Posterior vena cava (tissue), 2 donors: Measurements from ENCODE around the gene MT1E. TPM values are rescaled to one million over a fixed set of nuclear protein-coding genes. Genes with fewer than 3 reads are reported as not detected.
A peak's percentile ranks its signal among the peaks of the same experiment; 100 is the strongest.

ENCODE experiments used
- DNase-seq: peaks from one replicate; pipeline ENCODE4 v3.0.0-alpha.2; 2020; ENCODE audit warnings: low spot score
- intact Hi-C, 2 donors: fragments of 100-400 bp; cut with DNase I; formaldehyde crosslinking; loops; one replicate each; pipeline versions ENCODE4 v1.14.1 to v1.14.2; 2022 to 2023
- total RNA-seq, 2 donors: library from RNA; stranded (reverse); fragmentation: NEBNext Ultra II Directional; extraction: Animal tissue kit (Norgen Biotek cat#: 25700); gene quantifications; one replicate each; pipeline ENCODE4 v1.2.1, GENCODE V29; 2021
- donor health status: DM: yes; HTN: yes; CAD: no.
- donor health status: DM: yes; HTN: yes; CAD: no.

MT1E gene
- total RNA-seq, 2 donors from 2014 or later = 240 to 379 TPM

DNA sequence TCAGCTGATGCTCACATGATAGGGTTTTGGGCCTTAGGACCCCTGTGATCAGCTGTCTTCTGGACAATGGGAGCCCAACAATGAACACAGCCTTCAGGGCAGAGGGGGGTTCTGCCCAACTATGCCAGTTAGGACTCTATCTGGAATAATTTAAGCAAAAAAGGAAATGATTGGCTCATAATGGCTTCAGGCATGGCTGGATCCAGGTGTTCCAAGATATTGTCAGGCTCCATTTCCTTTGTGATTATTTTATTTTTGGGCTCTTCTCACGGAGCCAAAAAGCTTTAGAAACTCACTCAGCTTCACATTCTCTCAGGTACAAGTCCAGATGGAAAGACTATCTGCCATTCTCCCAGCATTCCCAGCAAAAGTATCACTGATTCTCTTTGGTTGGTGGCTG, 20.1 kb upstream of the MT1E start:
- DNase-seq = no peak
- intact Hi-C loops = no loop called here

DNA sequence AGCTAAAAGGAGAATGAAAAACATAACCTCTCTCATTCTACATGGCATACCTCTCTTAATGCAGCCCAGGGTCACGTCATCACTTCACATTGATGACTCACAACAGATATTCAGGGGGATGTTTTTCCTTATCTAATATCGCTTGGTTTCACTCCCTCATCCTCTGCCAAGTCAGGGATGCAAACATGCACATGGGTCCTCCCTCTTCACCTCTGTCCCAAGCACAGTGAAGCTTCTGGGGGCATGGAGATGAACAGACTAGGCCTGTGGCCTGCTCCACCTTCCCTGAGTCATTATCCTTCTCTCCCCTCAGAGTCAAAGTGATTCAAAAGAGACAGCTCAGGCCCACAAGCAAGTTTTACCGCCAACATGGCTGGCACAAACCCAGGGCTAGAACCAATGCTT, 19.5 kb upstream of the MT1E start:
- intact Hi-C loops = no loop called here
- DNase-seq = peak; percentile 90

DNA sequence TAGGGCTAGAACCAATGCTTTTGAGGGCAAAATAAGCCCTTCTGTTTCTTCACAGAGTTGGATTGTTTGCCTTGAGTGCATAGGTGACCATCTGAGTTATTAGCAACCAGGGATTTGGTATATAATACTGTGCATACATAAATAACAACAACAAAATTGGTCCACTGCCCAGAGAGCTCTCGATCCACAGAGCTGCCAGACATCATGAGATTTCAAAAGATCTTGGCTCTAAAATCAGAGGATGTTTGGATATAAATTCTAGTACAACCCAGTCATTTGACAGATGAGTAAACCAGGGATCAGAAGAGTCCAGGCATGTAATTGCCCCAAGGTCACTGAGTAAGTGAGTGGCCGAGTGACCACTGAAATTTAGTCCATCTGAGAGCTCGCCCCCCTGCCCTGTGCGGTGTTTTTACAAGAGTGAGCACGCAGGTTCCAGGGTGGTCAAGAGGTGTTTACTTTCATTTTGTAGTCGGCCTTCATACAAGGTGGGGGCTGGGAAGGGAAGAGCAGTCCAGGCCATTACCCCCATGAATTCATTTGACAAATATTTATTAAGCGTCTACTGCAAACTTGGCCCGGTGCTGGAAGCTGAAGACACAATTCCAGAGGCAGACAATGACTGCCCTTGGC, 19.0 kb upstream of the MT1E start:
- intact Hi-C loops = no loop called here
- DNase-seq = no peak

DNA sequence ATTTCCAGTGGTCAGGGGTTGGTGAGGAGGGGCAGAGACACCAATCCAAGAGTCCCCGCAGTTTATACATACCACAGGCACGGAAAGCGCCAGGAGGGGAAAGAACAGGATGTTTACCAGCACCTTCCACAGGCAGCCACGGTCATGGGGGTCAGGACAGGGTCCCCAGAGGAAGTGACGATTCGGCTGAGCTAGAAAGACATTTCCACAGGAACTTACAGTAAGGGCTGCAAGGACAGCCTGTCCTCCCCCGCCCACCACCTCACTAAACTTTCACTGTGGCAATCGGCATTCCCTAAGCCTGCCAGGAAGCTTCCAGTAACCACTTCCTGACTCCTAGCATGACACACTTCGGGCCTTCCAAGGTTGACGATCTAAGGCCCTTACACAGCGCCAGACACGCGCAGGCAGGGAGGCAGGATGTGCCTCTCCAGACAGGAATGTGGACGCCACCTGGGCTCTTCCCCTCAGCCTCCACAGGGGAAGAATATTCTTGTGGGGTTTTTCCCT, 18.4 kb upstream of the MT1E start:
- intact Hi-C loops = no loop called here
- peak; percentile 96 for DNase-seq

DNA sequence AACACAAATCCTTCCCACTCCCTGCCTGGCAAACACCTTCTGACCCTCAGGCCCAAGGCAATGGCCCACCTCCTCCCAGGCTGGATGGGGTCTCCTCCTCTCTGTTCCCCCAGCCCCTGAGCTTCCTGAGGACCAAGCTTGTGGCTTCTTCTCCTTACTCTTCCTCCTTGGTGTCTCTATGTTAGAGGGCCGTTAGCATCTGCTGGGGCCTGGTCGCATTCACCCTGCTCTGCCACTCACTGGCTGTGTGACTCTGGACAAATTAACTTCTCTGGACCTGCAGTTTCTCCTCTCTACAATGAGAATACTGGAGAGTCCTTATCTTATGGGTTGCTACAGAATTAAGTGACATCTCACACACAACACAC, 17.9 kb upstream of the MT1E start:
- DNase-seq = no peak
- intact Hi-C loops = no loop called here

DNA sequence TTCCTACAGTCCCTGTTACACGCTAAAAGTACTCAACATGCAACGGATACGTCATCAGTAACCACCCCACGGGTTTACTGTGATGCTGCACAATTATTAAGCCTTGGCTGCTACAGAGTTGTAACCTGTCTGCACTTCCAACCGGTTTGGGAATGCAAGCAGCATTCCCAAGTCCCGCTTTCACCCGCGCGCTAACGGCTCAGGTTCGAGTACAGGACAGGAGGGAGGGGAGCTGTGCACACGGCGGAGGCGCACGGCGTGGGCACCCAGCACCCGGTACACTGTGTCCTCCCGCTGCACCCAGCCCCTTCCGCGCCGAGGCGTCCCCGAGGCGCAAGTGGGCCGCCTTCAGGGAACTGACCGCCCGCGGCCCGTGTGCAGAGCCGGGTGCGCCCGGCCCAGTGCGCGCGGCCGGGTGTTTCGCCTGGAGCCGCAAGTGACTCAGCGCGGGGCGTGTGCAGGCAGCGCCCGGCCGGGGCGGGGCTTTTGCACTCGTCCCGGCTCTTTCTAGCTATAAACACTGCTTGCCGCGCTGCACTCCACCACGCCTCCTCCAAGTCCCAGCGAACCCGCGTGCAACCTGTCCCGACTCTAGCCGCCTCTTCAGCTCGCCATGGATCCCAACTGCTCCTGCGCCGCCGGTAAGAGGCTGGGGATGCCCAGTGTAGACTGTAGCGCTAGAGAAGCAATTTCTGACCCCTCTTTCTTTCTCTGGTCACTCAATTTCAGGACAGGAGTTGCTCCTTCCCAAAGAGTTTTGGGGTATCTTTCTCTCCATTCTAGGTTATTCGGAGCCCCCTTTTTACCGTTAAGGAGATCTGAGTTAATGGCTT, 17.3 kb upstream of the MT1E start, which contains the start of gene MT2A:
TSS of gene MT2A (plus strand) at position 542 of the 833 bp plus-strand sequence. CDS start at position 614, 72 bp downstream.
- DNase-seq = peak; percentile 99
- intact Hi-C loops = no loop called here

DNA sequence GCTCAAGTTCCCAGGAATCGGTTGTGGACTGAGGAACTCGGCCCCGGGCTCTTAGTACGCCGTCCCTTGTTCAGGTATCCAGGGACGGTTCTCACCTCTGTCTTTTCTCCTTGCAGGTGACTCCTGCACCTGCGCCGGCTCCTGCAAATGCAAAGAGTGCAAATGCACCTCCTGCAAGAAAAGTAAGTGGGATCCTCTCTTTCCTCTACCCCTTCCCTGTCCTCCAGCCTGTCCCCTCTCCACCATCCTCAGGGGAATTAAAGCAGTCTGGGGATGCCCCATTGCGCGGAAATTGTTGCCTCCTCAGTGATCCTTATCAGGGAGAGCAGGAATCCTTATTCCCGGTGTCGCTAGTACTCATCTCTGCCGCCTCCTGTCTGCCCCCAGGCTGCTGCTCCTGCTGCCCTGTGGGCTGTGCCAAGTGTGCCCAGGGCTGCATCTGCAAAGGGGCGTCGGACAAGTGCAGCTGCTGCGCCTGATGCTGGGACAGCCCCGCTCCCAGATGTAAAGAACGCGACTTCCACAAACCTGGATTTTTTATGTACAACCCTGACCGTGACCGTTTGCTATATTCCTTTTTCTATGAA, 16.6 kb upstream of the MT1E start:
- intact Hi-C loops = no loop called here
- DNase-seq = peak; percentile 82

DNA sequence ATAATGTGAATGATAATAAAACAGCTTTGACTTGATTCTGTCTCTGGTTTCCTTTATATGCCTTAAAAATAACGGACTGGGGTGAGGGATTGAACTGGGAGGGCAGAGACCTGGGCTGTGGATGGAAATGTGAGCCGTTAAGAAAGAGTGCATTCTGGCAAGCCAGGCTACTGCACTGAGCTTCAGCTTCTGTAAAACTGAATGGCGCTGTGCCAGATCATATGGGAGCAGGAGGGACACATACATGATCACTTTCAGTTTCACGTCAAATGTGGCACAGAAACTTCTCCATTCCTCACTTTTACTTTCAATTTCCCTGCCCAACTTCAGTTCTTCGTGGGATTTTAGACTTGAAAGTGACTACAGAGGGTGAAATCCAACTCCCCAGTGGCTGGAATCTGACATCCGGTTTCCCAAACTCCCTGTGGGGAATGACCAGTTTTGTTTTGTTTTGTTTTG, 16.1 kb upstream of the MT1E start:
- peak; percentile 89 for DNase-seq
- intact Hi-C loops = no loop called here

DNA sequence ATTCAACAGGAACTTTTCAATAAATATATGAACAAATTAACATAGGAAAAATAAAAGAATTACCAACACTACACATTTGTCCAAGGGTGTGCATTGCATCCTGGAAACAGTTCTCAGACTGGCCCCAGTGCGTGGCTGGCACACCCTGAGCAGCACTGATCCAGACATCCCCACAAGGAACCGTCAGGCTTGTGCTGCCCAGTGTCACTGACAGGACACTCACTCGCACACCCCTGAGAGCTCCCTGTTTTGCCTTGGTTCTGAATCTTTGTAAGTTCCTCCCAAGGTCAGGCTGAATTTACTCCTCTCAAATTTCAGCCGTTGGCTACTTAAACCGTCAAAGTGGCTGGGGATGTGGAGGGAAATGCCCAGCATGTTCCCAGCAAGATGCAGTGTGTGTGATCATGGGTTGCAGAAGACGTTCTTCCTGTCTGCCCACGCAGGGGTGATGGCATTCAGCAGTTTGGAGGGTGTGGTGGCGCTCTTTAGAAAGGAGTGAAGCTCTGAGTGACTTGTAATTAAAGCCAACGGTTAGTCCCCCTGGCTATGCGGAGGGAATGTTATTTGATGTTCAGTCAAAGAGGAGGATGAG, 15.5 kb upstream of the MT1E start:
- intact Hi-C loops = no loop called here
- DNase-seq = peak; percentile 90

DNA sequence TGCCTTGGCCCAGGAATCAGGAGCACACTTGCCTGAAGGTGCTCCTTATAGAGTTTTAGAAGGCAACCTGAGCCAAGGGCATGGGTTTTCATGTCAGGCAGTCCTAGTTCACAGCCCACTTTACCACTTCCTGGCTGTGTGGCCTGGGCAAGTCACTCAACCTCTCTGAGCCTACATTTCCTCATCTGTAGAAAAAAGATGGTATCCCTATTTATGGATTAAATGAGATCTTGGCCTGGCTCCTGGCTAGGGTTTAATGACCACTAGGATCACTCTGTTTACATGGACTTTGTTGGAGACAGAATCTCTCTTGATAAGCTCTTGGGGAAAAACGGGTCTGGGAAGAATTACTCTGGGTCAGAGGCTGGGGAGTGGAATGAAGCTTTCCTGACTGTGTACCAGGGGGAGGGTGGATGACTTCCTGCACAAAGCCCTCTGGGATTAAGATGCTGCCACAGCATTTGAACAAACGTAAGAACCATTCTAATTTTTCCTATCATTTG, 14.9 kb upstream of the MT1E start:
- DNase-seq = no peak
- intact Hi-C loops = no loop called here

DNA sequence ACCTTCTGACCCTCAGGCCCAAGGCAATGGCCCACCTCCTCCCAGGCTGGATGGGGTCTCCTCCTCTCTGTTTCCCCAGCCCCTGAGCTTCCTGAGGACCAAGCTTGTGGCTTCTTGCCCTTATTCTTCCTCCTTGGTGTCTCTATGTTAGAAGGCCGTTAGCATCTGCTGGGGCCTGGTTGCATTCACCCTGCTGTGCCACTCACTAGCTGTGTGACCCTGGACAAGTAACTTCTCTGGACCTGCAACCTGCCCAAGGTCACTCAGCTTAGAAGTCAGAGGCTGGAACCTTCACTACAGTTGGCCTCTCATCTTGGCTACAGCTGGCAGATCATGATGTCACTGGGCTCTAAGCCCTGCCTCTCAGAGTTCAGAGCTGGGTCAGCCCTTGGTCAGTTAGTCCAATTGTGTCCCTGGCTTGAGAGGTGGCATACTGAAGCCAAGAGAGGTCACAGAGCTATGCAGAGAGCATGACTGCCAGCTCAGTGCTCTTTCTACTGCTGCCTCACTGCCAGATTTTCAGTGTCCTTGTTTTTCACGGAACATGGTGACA, 14.2 kb upstream of the MT1E start:
- DNase-seq = peak; percentile 89

DNA sequence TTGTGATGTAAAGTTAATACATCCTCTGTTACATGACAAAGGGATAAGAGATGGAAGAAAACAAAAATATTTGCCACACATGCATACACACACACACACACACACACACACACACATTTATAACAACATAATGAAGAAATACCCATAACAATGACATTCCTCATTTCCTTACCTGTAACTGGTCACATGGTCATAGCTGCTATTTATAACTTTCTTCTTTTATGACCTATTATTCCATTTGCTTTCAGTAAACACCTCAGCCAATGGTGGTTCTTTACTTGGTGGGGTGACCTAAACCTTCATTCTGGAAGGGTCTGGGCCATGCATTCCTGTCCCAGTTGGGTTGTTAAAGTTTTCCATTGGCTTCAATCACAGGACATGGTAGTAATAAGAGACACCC, 11.9 kb upstream of the MT1E start:
- no peak for DNase-seq
- intact Hi-C loops = no loop called here

More for the DNA sequence above, 14.2 kb upstream of the MT1E start:
- intact Hi-C loops = no loop called here

DNA sequence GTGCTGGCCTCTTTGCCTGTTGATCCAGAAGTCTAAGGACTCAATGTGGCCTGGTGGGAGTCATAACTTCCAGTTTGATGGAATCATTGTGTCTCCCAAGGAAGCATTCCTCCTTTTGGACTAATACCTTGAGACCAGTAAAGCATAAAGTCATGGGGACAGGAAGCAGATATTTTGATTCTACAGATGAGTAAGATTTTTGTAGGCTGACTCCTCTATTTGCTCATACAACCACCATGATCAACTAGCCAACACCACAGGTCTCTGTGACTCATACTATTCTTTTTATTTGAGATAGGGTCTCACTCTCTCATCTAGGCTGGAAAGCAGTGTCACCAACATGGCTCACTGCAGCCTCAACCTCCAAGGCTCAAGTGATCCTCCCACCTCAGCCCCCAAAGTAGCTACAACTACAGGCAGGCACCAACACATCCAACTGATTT, 11.0 kb upstream of the MT1E start:
- no peak for DNase-seq
- intact Hi-C loops = no loop called here

DNA sequence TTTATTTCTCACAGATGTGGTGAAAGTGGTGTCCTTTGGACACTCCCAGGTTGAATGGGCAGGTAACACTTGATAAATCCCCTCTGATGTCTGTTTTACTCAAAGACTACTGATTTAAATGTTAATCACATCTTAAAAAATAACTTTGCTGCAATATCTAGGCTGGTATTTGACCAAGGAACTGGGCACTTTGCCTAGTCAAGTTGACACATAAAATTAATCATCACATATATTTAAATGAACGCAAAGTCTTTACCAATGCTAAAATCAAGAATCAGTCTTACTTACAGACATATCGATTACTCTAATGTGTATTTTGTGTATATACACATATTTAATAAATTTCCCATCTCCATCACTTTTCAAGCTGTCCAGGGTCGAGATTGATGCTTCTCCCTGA, 10.2 kb upstream of the MT1E start:
- intact Hi-C loops = no loop called here
- DNase-seq = no peak

DNA sequence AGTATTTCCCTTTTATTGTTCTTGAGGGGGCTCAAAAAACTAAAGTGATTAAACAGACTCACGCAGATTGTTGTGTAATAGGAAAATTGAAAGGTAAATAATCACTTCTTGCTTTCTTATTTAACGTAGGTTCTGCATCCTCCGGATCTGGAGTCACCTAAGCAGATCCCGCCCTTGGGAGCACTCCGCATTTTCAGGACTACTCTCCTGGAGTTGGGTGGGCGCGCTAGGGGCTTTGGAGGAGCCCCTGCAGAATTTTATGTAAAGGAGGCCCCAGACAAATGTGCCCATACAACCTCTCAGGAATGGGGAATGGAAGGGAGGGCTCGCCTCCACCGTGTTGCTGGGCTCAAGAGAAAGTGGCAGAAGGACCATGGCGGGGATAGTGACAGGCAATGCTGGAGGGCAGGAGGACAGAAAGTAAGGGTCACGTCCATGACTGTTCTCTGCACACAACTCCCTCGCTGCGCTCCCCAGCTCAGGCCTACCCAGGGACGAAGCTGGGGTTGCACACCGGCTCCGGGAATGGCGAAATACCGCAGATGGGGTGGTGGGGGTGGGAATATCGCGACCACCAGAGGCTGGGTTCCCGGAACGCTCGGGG, 8.9 kb upstream of the MT1E start:
- intact Hi-C loops = no loop called here
- DNase-seq = no peak

DNA sequence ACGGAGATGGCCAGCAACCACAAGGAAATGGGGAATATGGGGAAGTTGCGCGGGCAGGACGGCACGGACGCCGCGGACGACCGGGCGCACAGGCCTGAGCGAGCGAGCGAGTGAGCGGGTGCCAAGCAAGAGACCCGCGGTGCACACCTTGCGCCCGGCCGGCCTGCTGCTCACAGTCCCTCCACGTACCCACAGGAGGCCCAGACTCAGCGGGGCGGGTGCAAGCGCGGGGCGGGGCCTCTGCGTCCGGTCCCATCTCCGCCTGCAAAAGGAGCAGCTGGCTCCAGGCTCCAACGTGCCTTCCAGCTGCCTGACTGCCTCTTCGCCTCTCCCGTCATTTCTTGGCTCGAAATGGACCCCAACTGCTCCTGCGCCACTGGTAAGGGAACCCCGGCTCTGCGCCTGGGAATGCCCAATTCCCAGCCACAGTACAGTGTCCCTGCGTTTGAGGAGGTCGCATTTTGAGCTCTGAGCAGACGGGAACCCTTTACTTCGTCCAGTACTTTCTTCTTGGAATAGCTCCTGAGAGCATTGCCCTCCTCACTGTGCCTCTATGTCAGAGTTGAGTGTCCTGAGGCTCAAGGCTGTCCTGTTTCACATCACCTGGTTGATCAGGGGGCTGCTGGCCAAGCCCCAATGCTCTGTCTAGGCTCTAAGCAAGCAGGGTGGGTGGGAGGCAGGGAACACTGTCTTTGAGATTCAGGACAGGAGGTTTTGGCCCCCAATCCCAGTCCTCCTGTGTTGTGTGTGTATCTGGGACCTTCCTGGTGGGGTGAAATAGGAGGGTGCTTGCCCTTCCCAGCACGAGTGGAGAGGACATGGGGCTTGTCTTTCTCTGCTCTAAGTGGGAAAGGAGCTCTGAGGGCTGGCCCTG, 8.1 kb upstream of the MT1E start:
- intact Hi-C loops = no loop called here
- DNase-seq = peak; percentile 94

DNA sequence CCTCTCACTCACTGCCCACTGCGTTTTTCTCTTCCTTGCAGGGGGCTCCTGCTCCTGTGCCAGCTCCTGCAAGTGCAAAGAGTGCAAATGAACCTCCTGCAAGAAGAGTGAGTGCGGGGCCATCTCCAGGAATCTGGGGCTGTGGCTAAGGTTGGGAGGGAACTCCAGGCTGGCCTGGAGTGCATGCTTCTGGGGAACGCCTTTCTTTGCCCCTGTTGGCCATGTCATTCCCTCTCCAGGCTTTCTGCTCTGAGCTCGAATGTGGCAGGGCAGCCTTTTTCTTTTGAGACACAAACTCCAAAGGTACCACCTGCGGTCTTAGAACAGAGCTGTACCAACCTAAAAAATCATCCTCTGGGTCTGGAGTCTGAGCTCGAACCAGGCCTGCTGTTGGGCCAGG, 7.4 kb upstream of the MT1E start:
- intact Hi-C loops = no loop called here
- DNase-seq = no peak

DNA sequence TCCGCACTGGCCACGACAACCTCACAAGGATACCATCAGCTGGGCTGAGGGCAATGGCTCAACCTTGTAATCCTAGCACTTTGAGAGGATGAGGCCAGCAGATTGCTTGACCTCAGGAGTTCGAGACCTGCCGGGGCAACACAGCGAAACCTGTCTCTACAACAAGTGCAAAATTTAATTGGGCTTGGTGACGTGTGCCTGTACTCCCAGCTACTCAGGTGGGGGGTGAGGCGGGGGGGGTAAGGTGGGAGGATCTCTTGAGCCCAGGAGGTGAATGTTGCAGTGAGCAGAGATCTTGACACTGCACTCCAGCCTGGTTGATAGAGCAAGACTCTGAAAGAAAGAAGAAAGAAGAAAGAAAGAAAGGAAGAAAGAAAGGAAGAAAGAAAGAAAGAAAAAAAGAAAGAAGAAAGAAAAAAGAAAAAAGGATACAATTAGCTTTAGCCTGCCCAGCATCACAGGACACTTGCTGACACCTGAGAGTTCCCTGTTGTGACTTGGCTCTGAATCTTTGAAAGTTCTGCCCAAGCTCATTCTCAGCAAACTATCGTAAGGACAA, 5.2 kb upstream of the MT1E start:
- intact Hi-C loops = no loop called here
- peak; percentile 74 for DNase-seq
